ENCODE data around the gene DTX3.
"Not testable (repeated sequence)": the region's sequence is repeated elsewhere in the genome, so short reads cannot be mapped to it uniquely, and the experiment has no call there.

DTX3 gene

GRCh38 chr12:57604454-57604991 is at the start of gene DTX3:
Gene DTX3 (plus strand): TSS chr12:57604824. CDS start chr12:57606518, 1,694 bp downstream.
- Histone ChIP-seq H3K4me3 (ENCODE audit: low read length in 2 of 2) (peak within 1 kb of the TSS; percentile 72 to 81), H3K9ac (ENCODE audit: low read depth in 1 of 2, low read length in 2 of 2) (peak within 1 kb of the TSS; percentile 73 to 80), H3K27me3 (ENCODE audit: control insufficient read depth in 2 of 2, insufficient read depth in 2 of 2, low read length in 2 of 2) (peaks cover 0 to 4% of the 10 kb centered on the region in 2 donors), H3K36me3 (ENCODE audit: control insufficient read depth in 2 of 2, insufficient read depth in 2 of 2, low read length in 2 of 2) (peaks cover 27 to 33% of the 10 kb centered on the region in 2 donors), H3K27ac (ENCODE audit: low read depth in 2 of 2, low read length in 2 of 2) (peak within 1 kb of the TSS; percentile 77 to 78), H3K9me3 (ENCODE audit: control insufficient read depth in 2 of 2, low read length in 2 of 2) (no peaks in the 10 kb centered on the region), H3K4me1 (ENCODE audit: control insufficient read depth in 2 of 2, insufficient read depth in 2 of 2, low read length in 2 of 2) (peaks cover 0 to 3% of the 10 kb centered on the region in 2 donors)

- no peaks in the 10 kb centered on the region for H3K9me3 ChIP-seq (ENCODE audit: control insufficient read depth in 2 of 2, low read length in 2 of 2)
- H3K4me1 ChIP-seq (ENCODE audit: control insufficient read depth in 2 of 2, insufficient read depth in 2 of 2, low read length in 2 of 2) = no peaks in the 10 kb centered on the region
- H3K9ac ChIP-seq (ENCODE audit: low read depth in 1 of 2, low read length in 2 of 2) = no peak overlapping the region
- peaks cover 6 to 13% of the 10 kb centered on the region in 2 donors for H3K27me3 ChIP-seq (ENCODE audit: control insufficient read depth in 2 of 2, insufficient read depth in 2 of 2, low read length in 2 of 2)
- H3K27ac ChIP-seq (ENCODE audit: low read depth in 2 of 2, low read length in 2 of 2) = no peak overlapping the region
- H3K4me3 ChIP-seq (ENCODE audit: low read length in 2 of 2) = no peak overlapping the region
- H3K36me3 ChIP-seq (ENCODE audit: control insufficient read depth in 2 of 2, insufficient read depth in 2 of 2, low read length in 2 of 2) = no peaks in the 10 kb centered on the region
These were observed 49.7 kb upstream of the DTX3 start for GRCh38 chr12:57554897-57555296.

- H3K4me1 ChIP-seq (ENCODE audit: control insufficient read depth in 2 of 2, insufficient read depth in 2 of 2, low read length in 2 of 2) = no peaks in the 10 kb centered on the region
- H3K4me3 ChIP-seq (ENCODE audit: low read length in 2 of 2) = no peak overlapping the region
- H3K9ac ChIP-seq (ENCODE audit: low read depth in 1 of 2, low read length in 2 of 2) = no peak overlapping the region
- H3K36me3 ChIP-seq (ENCODE audit: control insufficient read depth in 2 of 2, insufficient read depth in 2 of 2, low read length in 2 of 2) = no peaks in the 10 kb centered on the region
- no peaks in the 10 kb centered on the region for H3K9me3 ChIP-seq (ENCODE audit: control insufficient read depth in 2 of 2, low read length in 2 of 2)
- H3K27me3 ChIP-seq (ENCODE audit: control insufficient read depth in 2 of 2, insufficient read depth in 2 of 2, low read length in 2 of 2) = peaks cover 0 to 3% of the 10 kb centered on the region in 2 donors
- no peak overlapping the region for H3K27ac ChIP-seq (ENCODE audit: low read depth in 2 of 2, low read length in 2 of 2)
These were observed 45.8 kb upstream of the DTX3 start for GRCh38 chr12:57558864-57559263.

GRCh38 chr12:57560516-57560915 is 44.1 kb upstream of the DTX3 start:
- Histone ChIP-seq H3K9me3 (ENCODE audit: control insufficient read depth in 2 of 2, low read length in 2 of 2) (no peaks in the 10 kb centered on the region), H3K4me3 (ENCODE audit: low read length in 2 of 2) (no peak overlapping the region), H3K27me3 (ENCODE audit: control insufficient read depth in 2 of 2, insufficient read depth in 2 of 2, low read length in 2 of 2) (peaks cover 6% of the 10 kb centered on the region in 2 donors), H3K36me3 (ENCODE audit: control insufficient read depth in 2 of 2, insufficient read depth in 2 of 2, low read length in 2 of 2) (no peaks in the 10 kb centered on the region), H3K4me1 (ENCODE audit: control insufficient read depth in 2 of 2, insufficient read depth in 2 of 2, low read length in 2 of 2) (no peaks in the 10 kb centered on the region), H3K9ac (ENCODE audit: low read depth in 1 of 2, low read length in 2 of 2) (no peak overlapping the region), H3K27ac (ENCODE audit: low read depth in 2 of 2, low read length in 2 of 2) (no peak overlapping the region)

- not testable (repeated sequence) for H3K9me3 ChIP-seq (ENCODE audit: control insufficient read depth in 2 of 2, low read length in 2 of 2); H3K4me3 ChIP-seq (ENCODE audit: low read length in 2 of 2); H3K4me1 ChIP-seq (ENCODE audit: control insufficient read depth in 2 of 2, insufficient read depth in 2 of 2, low read length in 2 of 2); H3K27me3 ChIP-seq (ENCODE audit: control insufficient read depth in 2 of 2, insufficient read depth in 2 of 2, low read length in 2 of 2); H3K27ac ChIP-seq (ENCODE audit: low read depth in 2 of 2, low read length in 2 of 2); H3K9ac ChIP-seq (ENCODE audit: low read depth in 1 of 2, low read length in 2 of 2); H3K36me3 ChIP-seq (ENCODE audit: control insufficient read depth in 2 of 2, insufficient read depth in 2 of 2, low read length in 2 of 2)
These were observed 43.5 kb upstream of the DTX3 start for GRCh38 chr12:57561117-57561516.

GRCh38 chr12:57563358-57563757 is 41.3 kb upstream of the DTX3 start:
- Histone ChIP-seq H3K27ac (ENCODE audit: low read depth in 2 of 2, low read length in 2 of 2) (no peak overlapping the region), H3K4me3 (ENCODE audit: low read length in 2 of 2) (no peak overlapping the region), H3K27me3 (ENCODE audit: control insufficient read depth in 2 of 2, insufficient read depth in 2 of 2, low read length in 2 of 2) (peaks cover 6% of the 10 kb centered on the region in 2 donors), H3K9ac (ENCODE audit: low read depth in 1 of 2, low read length in 2 of 2) (no peak overlapping the region), H3K36me3 (ENCODE audit: control insufficient read depth in 2 of 2, insufficient read depth in 2 of 2, low read length in 2 of 2) (no peaks in the 10 kb centered on the region), H3K9me3 (ENCODE audit: control insufficient read depth in 2 of 2, low read length in 2 of 2) (no peaks in the 10 kb centered on the region), H3K4me1 (ENCODE audit: control insufficient read depth in 2 of 2, insufficient read depth in 2 of 2, low read length in 2 of 2) (no peaks in the 10 kb centered on the region)

- Histone ChIP-seq H3K27ac (ENCODE audit: low read depth in 2 of 2, low read length in 2 of 2) (no peak overlapping the region), H3K4me3 (ENCODE audit: low read length in 2 of 2) (no peak overlapping the region), H3K9me3 (ENCODE audit: control insufficient read depth in 2 of 2, low read length in 2 of 2) (no peaks in the 10 kb centered on the region), H3K9ac (ENCODE audit: low read depth in 1 of 2, low read length in 2 of 2) (no peak overlapping the region), H3K27me3 (ENCODE audit: control insufficient read depth in 2 of 2, insufficient read depth in 2 of 2, low read length in 2 of 2) (peaks cover 6% of the 10 kb centered on the region in 2 donors), H3K4me1 (ENCODE audit: control insufficient read depth in 2 of 2, insufficient read depth in 2 of 2, low read length in 2 of 2) (no peaks in the 10 kb centered on the region), H3K36me3 (ENCODE audit: control insufficient read depth in 2 of 2, insufficient read depth in 2 of 2, low read length in 2 of 2) (no peaks in the 10 kb centered on the region)
These were observed 40.4 kb upstream of the DTX3 start for GRCh38 chr12:57564178-57564740.

- Histone ChIP-seq H3K36me3 (ENCODE audit: control insufficient read depth in 2 of 2, insufficient read depth in 2 of 2, low read length in 2 of 2) (no peaks in the 10 kb centered on the region), H3K4me1 (ENCODE audit: control insufficient read depth in 2 of 2, insufficient read depth in 2 of 2, low read length in 2 of 2) (no peaks in the 10 kb centered on the region), H3K9ac (ENCODE audit: low read depth in 1 of 2, low read length in 2 of 2) (no peak overlapping the region), H3K27ac (ENCODE audit: low read depth in 2 of 2, low read length in 2 of 2) (no peak overlapping the region), H3K4me3 (ENCODE audit: low read length in 2 of 2) (no peak overlapping the region), H3K9me3 (ENCODE audit: control insufficient read depth in 2 of 2, low read length in 2 of 2) (no peaks in the 10 kb centered on the region), H3K27me3 (ENCODE audit: control insufficient read depth in 2 of 2, insufficient read depth in 2 of 2, low read length in 2 of 2) (peaks cover 3 to 6% of the 10 kb centered on the region in 2 donors)
These were observed 35.8 kb upstream of the DTX3 start for GRCh38 chr12:57568838-57569237.

- Histone ChIP-seq H3K27me3 (ENCODE audit: control insufficient read depth in 2 of 2, insufficient read depth in 2 of 2, low read length in 2 of 2) (peaks cover 0 to 1% of the 10 kb centered on the region in 2 donors), H3K4me3 (ENCODE audit: low read length in 2 of 2) (no peak overlapping the region), H3K9ac (ENCODE audit: low read depth in 1 of 2, low read length in 2 of 2) (no peak overlapping the region), H3K4me1 (ENCODE audit: control insufficient read depth in 2 of 2, insufficient read depth in 2 of 2, low read length in 2 of 2) (no peaks in the 10 kb centered on the region), H3K27ac (ENCODE audit: low read depth in 2 of 2, low read length in 2 of 2) (no peak overlapping the region), H3K9me3 (ENCODE audit: control insufficient read depth in 2 of 2, low read length in 2 of 2) (no peaks in the 10 kb centered on the region), H3K36me3 (ENCODE audit: control insufficient read depth in 2 of 2, insufficient read depth in 2 of 2, low read length in 2 of 2) (no peaks in the 10 kb centered on the region)
These were observed 34.8 kb upstream of the DTX3 start for GRCh38 chr12:57569858-57570257.

GRCh38 chr12:57570438-57570837 is 34.2 kb upstream of the DTX3 start:
- H3K27ac ChIP-seq (ENCODE audit: low read depth in 2 of 2, low read length in 2 of 2); H3K9me3 ChIP-seq (ENCODE audit: control insufficient read depth in 2 of 2, low read length in 2 of 2); H3K4me1 ChIP-seq (ENCODE audit: control insufficient read depth in 2 of 2, insufficient read depth in 2 of 2, low read length in 2 of 2); H3K36me3 ChIP-seq (ENCODE audit: control insufficient read depth in 2 of 2, insufficient read depth in 2 of 2, low read length in 2 of 2); H3K27me3 ChIP-seq (ENCODE audit: control insufficient read depth in 2 of 2, insufficient read depth in 2 of 2, low read length in 2 of 2); H3K4me3 ChIP-seq (ENCODE audit: low read length in 2 of 2); H3K9ac ChIP-seq (ENCODE audit: low read depth in 1 of 2, low read length in 2 of 2): not testable (repeated sequence)

Measured in mucosa of rectum (tissue), 2 donors.